Endothelial cell (in vitro differentiated cells): ENCODE results near the gene LRRC37A3. TPM values are rescaled to one million over a fixed set of nuclear protein-coding genes. Genes with fewer than 3 reads are reported as not detected.
"Not testable (repeated sequence)": the region's sequence is repeated elsewhere in the genome, so short reads cannot be mapped to it uniquely, and the experiment has no call there.

Experiments
- DNase-seq: peaks from one replicate; pipeline ENCODE4 v3.0.0; 2021; ENCODE audit warnings: low spot score
- H3K27ac Mint-ChIP-seq: one replicate; pipeline ENCODE4 v1.8.0; 2021; ENCODE audit warnings: mixed read lengths, inconsistent platforms; ENCODE audit not compliant: unreplicated experiment
- H3K27me3 Mint-ChIP-seq: one replicate; pipeline ENCODE4 v1.8.0; 2021; ENCODE audit warnings: mild to moderate bottlenecking, moderate library complexity, mixed read lengths, inconsistent platforms; ENCODE audit not compliant: unreplicated experiment
- H3K36me3 Mint-ChIP-seq: one replicate; pipeline ENCODE4 v1.8.0; 2021; ENCODE audit warnings: mild to moderate bottlenecking, low read depth, mixed read lengths, inconsistent platforms; ENCODE audit not compliant: unreplicated experiment
- H3K4me1 Mint-ChIP-seq: one replicate; pipeline ENCODE4 v1.8.0; 2021; ENCODE audit warnings: mild to moderate bottlenecking, mixed read lengths, inconsistent platforms; ENCODE audit not compliant: unreplicated experiment
- H3K4me3 Mint-ChIP-seq: one replicate; pipeline ENCODE4 v1.8.0; 2021; ENCODE audit warnings: mild to moderate bottlenecking, mixed read lengths, inconsistent platforms; ENCODE audit not compliant: unreplicated experiment
- H3K9me3 Mint-ChIP-seq: one replicate; pipeline ENCODE4 v1.8.0; 2021; ENCODE audit warnings: mixed read lengths, inconsistent platforms; ENCODE audit not compliant: unreplicated experiment
- CTCF ChIP-seq: fragments of 200-600 bp; sonication (generic); IDR thresholded peaks from one replicate; pipeline ENCODE4 v1.5.0; 2021; ENCODE audit warnings: antibody characterized with exemption; ENCODE audit not compliant: unreplicated experiment
- total RNA-seq: library from RNA; stranded (reverse); fragmentation: NEBNext Ultra II Directional; extraction: Animal tissue kit (Norgen Biotek cat#: 25700); gene quantifications from one replicate; pipeline ENCODE4 v1.2.1, GENCODE V29; 2021; ENCODE audit not compliant: unreplicated experiment

LRRC37A3 gene
- total RNA-seq, 1 donor from 2014 or later: 31.8 TPM

DNA sequence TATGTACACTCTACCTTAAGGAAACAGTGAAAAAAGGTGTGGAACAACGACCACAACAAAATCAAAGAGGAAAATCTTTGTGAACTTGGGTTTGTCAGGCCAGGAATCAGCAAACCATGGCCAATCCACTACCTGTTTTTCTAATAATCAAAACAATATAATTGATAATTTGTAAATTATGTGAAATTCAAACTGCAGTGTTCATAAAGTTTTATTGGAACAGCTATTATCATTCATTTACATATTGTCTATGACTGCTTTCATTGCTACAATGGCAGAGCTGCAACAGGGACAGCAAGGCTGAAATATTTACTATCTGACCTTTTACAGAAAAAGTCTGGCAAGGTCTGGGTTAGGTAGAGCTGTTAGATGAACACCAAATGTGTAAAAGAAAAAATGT lies 4.0 kb downstream of the LRRC37A3 start:
- not testable (repeated sequence) for H3K36me3 Mint-ChIP-seq, DNase-seq, H3K4me3 Mint-ChIP-seq, H3K9me3 Mint-ChIP-seq, H3K27ac Mint-ChIP-seq, H3K27me3 Mint-ChIP-seq, H3K4me1 Mint-ChIP-seq

- not testable (repeated sequence) for H3K4me1 Mint-ChIP-seq, DNase-seq, H3K4me3 Mint-ChIP-seq, H3K27me3 Mint-ChIP-seq, H3K36me3 Mint-ChIP-seq, H3K9me3 Mint-ChIP-seq, H3K27ac Mint-ChIP-seq
Observed at GRCh38 chr17:64910191-64910514, 9.1 kb downstream of the LRRC37A3 start.

GRCh38 chr17:64909511-64910190 lies 9.6 kb downstream of the LRRC37A3 start:
- not testable (repeated sequence) for H3K27ac Mint-ChIP-seq, DNase-seq, H3K4me1 Mint-ChIP-seq, H3K9me3 Mint-ChIP-seq, H3K36me3 Mint-ChIP-seq, H3K4me3 Mint-ChIP-seq, H3K27me3 Mint-ChIP-seq

DNA sequence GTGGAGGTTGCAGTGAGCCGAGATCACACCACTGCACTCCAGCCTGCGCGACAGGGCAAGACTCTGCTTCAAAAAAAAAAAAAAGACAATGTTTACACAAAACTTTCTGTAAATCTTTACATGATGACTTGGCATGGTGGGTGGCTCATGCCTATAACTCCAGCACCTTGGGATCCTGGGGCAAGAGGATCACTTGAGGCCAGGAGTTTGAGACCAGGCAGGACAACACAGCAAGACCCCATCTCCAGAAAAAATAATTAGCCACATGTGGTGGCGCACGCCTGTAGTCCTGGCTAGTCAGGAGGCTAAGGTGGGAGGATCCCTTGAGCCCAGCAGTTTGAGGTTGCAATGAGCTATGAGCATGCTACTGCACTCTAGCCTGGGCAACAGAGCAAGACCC lies 15.2 kb downstream of the LRRC37A3 start:
- H3K4me3 Mint-ChIP-seq, DNase-seq: not testable (repeated sequence)

DNA sequence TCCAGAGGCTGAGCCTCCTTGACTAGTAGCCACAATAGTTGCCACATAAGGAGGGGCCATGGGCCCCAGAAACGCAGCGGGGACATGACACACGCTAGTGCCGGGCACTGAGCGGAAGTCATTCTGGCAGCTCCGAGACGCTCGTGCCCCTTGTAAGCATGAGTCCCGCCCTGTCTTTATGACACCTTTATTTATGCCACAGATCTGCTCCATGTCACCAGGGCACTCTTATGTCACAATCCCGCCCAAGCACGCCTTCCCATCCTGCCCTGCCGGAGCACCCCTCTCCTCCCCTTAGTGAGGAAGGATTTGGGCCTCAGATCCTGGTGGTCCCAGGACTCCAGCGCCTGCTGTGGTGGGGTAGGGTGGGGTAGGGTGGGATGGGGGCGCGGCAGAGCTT lies 22.1 kb downstream of the LRRC37A3 start:
- peak overlapping the region; percentile 19 for H3K4me3 Mint-ChIP-seq
- not testable (repeated sequence) for H3K9me3 Mint-ChIP-seq, H3K36me3 Mint-ChIP-seq, H3K27me3 Mint-ChIP-seq, H3K4me1 Mint-ChIP-seq, H3K27ac Mint-ChIP-seq
- DNase-seq: peak; percentile 6

More for the DNA sequence above, 15.2 kb downstream of the LRRC37A3 start:
- not testable (repeated sequence) for H3K36me3 Mint-ChIP-seq, H3K27me3 Mint-ChIP-seq, H3K9me3 Mint-ChIP-seq, H3K4me1 Mint-ChIP-seq, H3K27ac Mint-ChIP-seq

DNA sequence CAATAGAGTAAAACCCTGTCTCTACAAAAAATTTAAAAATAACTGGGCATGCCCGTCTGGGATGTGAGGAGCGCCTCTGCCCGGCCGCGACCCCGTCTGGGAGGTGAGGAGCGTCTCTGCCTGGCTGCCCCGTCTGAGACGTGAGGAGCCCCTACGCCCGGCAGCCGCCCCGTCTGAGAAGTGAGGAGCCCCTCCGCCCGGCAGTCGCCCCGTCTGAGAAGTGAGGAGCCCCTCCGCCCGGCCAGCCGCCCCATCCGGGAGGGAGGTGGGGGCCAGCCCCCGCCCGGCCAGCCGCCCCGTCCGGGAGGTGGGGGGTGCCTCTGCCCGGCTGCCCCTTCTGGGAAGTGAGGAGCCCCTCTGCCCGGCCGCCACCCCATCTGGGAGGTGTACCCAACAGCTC lies 45.1 kb downstream of the LRRC37A3 start:
- not testable (repeated sequence) for H3K4me1 Mint-ChIP-seq, H3K36me3 Mint-ChIP-seq, H3K27me3 Mint-ChIP-seq, H3K27ac Mint-ChIP-seq, H3K4me3 Mint-ChIP-seq, DNase-seq, H3K9me3 Mint-ChIP-seq

- not testable (repeated sequence) for H3K27me3 Mint-ChIP-seq, H3K27ac Mint-ChIP-seq, H3K36me3 Mint-ChIP-seq, H3K4me1 Mint-ChIP-seq, H3K9me3 Mint-ChIP-seq, H3K4me3 Mint-ChIP-seq
- peak; percentile 83 for DNase-seq
- TF ChIP-seq CTCF: peak; percentile 77
Observed at GRCh38 chr17:64847504-64848466, 71.5 kb downstream of the LRRC37A3 start.

GRCh38 chr17:64846892-64847291 lies 72.4 kb downstream of the LRRC37A3 start:
- H3K4me3 Mint-ChIP-seq: not testable (repeated sequence)

GRCh38 chr17:64843918-64844317 lies 75.4 kb downstream of the LRRC37A3 start:
- not testable (repeated sequence) for H3K27me3 Mint-ChIP-seq, H3K4me1 Mint-ChIP-seq, H3K36me3 Mint-ChIP-seq, H3K27ac Mint-ChIP-seq, H3K4me3 Mint-ChIP-seq, H3K9me3 Mint-ChIP-seq, DNase-seq

More at GRCh38 chr17:64846892-64847291, 72.4 kb downstream of the LRRC37A3 start:
- not testable (repeated sequence) for H3K4me1 Mint-ChIP-seq, H3K36me3 Mint-ChIP-seq, H3K27me3 Mint-ChIP-seq, DNase-seq, H3K9me3 Mint-ChIP-seq, H3K27ac Mint-ChIP-seq

GRCh38 chr17:64842900-64843299 lies 76.4 kb downstream of the LRRC37A3 start:
- not testable (repeated sequence) for H3K4me3 Mint-ChIP-seq

GRCh38 chr17:64840960-64841359 lies 78.3 kb downstream of the LRRC37A3 start:
- not testable (repeated sequence) for H3K9me3 Mint-ChIP-seq, H3K27me3 Mint-ChIP-seq, H3K36me3 Mint-ChIP-seq, H3K27ac Mint-ChIP-seq, H3K4me3 Mint-ChIP-seq, H3K4me1 Mint-ChIP-seq, DNase-seq

More at GRCh38 chr17:64842900-64843299, 76.4 kb downstream of the LRRC37A3 start:
- not testable (repeated sequence) for H3K27me3 Mint-ChIP-seq, H3K27ac Mint-ChIP-seq, H3K4me1 Mint-ChIP-seq, H3K36me3 Mint-ChIP-seq, H3K9me3 Mint-ChIP-seq, DNase-seq
